Skin of body (tissue), 2 donors: Measurements from ENCODE around the gene ZNF318. TPM values are rescaled to one million over a fixed set of nuclear protein-coding genes. Genes with fewer than 3 reads are reported as not detected.

Source experiments
- DNase-seq: peaks from one replicate; lab custom pipeline; 2025; lab: John Stamatoyannopoulos, UW
- total RNA-seq: library from RNA; depleted of rRNA; stranded (reverse); fragments of >200 nt; gene quantifications from one replicate; pipeline ENCODE4 v1.2.3, GENCODE V29; 2014

Gene ZNF318
- total RNA-seq, 1 donor from 2014 or later: 10.3 TPM

DNA sequence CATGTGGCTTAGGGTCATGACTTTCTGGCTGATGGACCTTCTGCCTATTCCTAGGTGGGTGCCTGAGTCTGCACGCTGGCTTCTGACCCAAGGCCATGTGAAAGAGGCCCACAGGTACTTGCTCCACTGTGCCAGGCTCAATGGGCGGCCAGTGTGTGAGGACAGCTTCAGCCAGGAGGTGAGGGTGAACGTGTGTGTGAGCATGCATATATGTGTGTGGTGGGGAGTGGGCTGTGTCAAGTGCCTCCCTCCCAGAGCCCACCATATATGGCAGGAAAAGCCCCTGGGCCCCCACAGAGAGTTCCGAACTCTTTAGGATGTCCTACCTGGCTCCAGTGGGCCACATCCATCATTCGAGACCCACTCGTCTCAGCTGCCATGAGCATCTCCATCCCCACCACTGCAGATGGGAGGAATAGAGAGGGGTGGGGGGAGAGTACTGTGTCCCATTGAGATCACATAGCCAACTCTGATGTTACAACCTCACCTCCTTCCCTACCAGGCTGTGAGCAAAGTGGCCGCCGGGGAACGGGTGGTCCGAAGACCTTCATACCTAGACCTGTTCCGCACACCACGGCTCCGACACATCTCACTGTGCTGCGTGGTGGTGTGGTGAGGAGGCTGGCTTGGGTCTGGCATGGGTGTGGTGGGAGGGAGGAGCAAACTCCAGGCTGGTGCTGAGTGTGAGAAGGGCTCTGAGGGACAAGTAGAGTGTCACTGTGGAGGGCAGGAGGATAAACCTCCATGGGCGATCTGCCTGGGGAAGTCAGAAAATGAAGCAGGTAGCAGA is 68.2 kb downstream of the ZNF318 start:
- DNase-seq: no peak

DNA sequence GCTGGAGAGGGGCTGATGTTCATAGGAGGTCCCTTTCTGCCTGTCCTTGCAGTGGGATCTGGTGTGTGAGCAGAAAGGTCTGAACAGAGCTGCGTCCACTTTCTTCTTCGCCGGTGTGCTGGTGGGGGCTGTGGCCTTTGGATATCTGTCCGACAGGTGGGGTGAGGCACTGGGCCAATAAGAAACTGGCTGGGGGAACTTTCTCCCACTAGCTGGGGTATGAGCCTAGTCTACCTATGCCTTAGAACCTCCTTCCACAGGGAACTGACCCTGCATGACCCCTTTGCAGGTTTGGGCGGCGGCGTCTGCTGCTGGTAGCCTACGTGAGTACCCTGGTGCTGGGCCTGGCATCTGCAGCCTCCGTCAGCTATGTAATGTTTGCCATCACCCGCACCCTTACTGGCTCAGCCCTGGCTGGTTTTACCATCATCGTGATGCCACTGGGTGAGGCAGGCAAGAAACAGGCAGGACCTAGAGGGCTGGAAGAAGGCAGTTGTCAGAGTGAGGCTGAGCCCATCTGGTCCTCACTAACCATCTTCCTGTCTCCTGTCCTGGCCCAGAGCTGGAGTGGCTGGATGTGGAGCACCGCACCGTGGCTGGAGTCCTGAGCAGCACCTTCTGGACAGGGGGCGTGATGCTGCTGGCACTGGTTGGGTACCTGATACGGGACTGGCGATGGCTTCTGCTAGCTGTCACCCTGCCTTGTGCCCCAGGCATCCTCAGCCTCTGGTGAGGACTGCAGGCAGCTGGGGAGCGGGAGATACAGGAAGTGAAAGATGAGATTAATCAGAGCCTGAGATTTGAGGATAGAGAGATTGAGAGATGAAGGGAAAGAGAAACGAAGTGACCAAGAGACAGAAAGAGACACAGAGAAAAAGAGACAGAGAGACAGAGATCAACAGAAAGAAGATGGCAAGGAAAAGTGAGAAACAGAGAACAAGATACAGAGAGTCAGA is 69.8 kb downstream of the ZNF318 start:
- no peak for DNase-seq

GRCh38 chr6:43298565-43299337 is 70.7 kb downstream of the ZNF318 start:
- no peak for DNase-seq

- no peak for DNase-seq
These were observed 71.5 kb downstream of the ZNF318 start, which contains the start of gene SLC22A7 for GRCh38 chr6:43297644-43298564. Gene SLC22A7 (plus strand): TSS chr6:43298260. CDS start chr6:43298359, 99 bp downstream.

- DNase-seq: no peak
These were observed 72.5 kb downstream of the ZNF318 start for GRCh38 chr6:43296780-43297497.

DNA sequence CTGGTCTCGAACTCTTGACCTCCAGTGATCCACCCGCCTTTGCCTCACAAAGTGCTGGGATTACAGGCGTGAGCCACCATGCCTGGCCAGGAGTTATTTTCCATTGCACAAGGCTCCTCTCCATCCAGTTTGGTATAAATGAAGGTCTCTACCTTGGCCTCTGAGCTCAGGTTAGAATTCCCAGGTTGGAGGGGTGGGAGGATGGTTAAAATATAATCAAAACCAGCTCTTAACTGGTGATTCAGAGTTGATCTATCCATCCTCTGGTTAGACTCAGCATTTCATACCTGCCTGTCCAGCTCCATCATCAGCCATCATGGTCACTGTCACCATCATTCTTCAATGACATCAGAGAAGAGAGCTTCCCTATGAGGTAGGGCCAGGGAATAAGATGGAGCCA is 74.0 kb downstream of the ZNF318 start:
- no peak for DNase-seq

- DNase-seq: no peak
These were observed 74.9 kb downstream of the ZNF318 start for GRCh38 chr6:43294536-43294935.

DNA sequence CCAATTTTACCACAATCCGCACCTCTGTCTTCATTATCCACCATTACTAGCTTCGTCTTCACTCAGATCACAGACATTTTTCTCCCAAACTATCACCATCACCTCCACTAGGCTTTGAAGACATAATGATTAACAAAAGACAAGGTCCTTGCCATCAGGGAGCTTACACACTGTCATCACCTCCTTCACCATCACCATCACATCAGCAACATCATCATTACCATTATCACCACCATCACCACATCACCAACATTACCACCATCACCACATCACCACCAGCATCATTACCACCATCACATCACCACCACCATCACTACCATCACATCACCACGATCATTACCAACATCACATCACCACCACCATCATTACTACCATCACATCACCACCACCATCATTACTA is 75.7 kb downstream of the ZNF318 start:
- DNase-seq: no peak

DNA sequence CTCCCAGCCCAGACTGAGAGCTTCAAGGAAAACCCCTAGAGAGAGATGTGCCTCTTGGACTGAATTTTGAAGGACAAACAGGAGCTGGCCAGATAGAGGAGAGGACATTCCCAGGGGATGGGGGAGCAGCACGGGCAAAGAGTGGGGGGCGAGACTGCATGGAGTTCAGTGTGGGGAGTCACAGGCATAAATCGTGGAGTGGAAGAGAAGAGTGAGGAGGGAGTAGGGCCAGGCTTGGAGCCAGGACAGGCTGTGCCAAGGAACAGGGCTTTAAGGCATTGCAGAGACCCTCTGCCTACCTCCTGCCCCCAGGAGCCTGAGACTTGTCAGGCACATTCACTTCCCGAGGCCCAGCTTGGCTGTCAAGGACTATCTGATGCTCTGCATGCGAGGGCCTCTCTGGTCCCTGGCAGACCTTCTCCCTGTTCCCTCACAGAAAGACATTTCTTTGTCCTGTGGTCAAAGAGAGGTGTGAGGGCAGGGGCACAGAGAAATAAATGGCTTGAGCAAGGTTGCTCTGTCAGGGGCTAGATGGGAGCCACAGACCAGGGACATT is 76.6 kb downstream of the ZNF318 start:
- no peak for DNase-seq

DNA sequence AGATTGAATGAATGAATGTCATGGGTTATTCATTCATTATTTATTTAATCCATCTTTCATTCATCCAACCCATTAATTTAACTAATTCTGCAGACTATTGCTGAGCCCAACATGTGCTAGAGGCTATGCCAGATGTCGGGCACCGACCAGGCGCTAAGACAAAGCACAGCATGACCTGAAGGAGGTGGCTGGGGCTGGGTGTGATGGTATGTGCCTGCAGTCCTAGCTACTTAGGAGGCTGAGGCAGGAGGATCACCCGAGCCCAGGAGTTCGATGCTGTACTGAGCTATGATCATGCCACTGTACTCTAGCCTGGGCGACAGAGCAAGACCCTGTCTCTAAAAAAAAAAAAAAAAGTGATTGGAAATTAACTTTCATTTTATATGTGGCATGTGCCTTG is 77.1 kb downstream of the ZNF318 start:
- no peak for DNase-seq

DNA sequence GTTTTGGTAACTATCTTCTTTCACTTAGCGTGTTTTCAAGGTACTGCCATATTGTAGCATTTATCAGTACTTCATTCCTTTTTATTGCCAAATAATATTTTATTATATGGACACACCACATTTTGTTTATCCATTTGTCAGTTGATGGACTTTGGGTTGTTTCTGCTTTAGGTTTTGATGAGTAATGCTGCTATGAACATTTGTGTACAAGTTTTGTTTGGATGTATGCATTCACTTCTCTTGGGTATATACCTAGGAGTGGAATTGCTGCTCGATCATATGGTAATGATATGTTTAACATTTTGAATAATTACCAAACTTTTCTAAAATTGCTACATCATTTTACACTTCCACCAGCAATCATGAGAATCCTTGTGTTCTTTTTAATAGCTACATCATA is 77.7 kb downstream of the ZNF318 start:
- DNase-seq: no peak

- DNase-seq: no peak
These were observed 78.5 kb downstream of the ZNF318 start for GRCh38 chr6:43290905-43291355.

GRCh38 chr6:43290339-43290904 is 79.0 kb downstream of the ZNF318 start:
- DNase-seq: no peak

GRCh38 chr6:43287717-43288679 is 81.4 kb downstream of the ZNF318 start:
- no peak for DNase-seq

- DNase-seq: no peak
These were observed 82.3 kb downstream of the ZNF318 start for GRCh38 chr6:43286980-43287716.

DNA sequence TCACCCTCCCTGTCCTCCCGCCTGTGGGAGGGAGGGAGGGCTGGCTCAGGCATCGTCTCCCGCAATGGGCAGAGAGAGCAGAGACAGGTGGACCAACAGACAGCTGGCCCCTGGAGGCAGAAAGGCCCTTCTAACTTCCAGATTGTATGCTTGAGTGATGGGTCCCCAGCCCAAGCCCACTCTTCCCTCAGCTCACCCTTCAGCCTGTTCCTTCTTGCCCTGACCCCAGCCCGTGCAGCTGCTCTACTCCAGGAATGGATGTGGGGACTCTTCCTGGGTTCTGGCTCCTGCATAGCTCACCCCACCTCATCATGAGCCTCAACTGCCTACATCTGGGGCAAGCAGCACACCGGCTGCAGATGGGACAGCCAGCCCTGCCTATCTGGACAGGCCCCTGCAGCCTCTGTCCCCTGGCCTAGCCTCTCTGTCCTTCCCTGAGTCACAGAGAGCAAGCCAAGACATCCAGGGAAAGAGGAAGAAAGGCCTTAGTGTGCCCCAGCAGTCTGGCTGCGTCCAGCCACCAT is 82.9 kb downstream of the ZNF318 start:
- no peak for DNase-seq
